Liver (tissue), 3 donors: ENCODE measurements around the gene ZNF296.

Experiments used
- CTCF ChIP-seq: fragments of 150-350 bp; IDR thresholded peaks from 2 replicates; pipeline ENCODE4 v1.5.1; 2017; ENCODE audit warnings: improper control_type of control experiment, low read depth, low read length; ENCODE audit not compliant: missing input control
- EGR1 ChIP-seq, 2 donors: IDR thresholded peaks; 2 replicates each; pipeline ENCODE4 v1.6.1; 2016 to 2018; ENCODE audit warnings: antibody characterized with exemption in 2 of 2, low read depth in 2 of 2
- FOXA1 ChIP-seq: IDR thresholded peaks from 2 replicates; pipeline ENCODE4 v1.6.1; 2016; ENCODE audit warnings: antibody characterized with exemption
- GABPA ChIP-seq, 2 donors: IDR thresholded peaks in 1 of 2; conservative IDR thresholded peaks in 1 of 2; 2 replicates each; pipeline ENCODE4 v1.6.1; 2016; ENCODE audit warnings: antibody characterized with exemption in 2 of 2, mild to moderate bottlenecking in 1 of 2, moderate library complexity in 1 of 2
- JUND ChIP-seq, 2 donors: IDR thresholded peaks; 2 replicates each; pipeline ENCODE4 v1.6.1; 2016; ENCODE audit warnings: antibody characterized with exemption in 2 of 2
- REST ChIP-seq: IDR thresholded peaks from 2 replicates; pipeline ENCODE4 v1.6.1; 2016; ENCODE audit warnings: antibody characterized with exemption, mild to moderate bottlenecking
- RXRA ChIP-seq, 2 donors: IDR thresholded peaks; 2 replicates each; pipeline ENCODE4 v1.6.1; 2017 to 2018; ENCODE audit warnings: antibody characterized with exemption in 2 of 2, mild to moderate bottlenecking in 1 of 2
- SP1 ChIP-seq: IDR thresholded peaks from 2 replicates; pipeline ENCODE4 v1.6.1; 2018; ENCODE audit warnings: antibody characterized with exemption, mild to moderate bottlenecking
- TAF1 ChIP-seq: conservative IDR thresholded peaks from 2 replicates; pipeline ENCODE4 v1.6.1; 2016; ENCODE audit warnings: antibody characterized with exemption, mild to moderate bottlenecking
- TF ChIP-seq, protein P1 (sequence below): IDR thresholded peaks from 2 replicates; pipeline ENCODE4 v1.6.1; 2016; ENCODE audit warnings: antibody characterized with exemption
- TF ChIP-seq, protein P2 (sequence below): IDR thresholded peaks from 2 replicates; pipeline ENCODE4 v1.6.1; 2016; ENCODE audit warnings: antibody characterized with exemption
- donor health status: healthy.
- donor health status: healthy.

DNA sequence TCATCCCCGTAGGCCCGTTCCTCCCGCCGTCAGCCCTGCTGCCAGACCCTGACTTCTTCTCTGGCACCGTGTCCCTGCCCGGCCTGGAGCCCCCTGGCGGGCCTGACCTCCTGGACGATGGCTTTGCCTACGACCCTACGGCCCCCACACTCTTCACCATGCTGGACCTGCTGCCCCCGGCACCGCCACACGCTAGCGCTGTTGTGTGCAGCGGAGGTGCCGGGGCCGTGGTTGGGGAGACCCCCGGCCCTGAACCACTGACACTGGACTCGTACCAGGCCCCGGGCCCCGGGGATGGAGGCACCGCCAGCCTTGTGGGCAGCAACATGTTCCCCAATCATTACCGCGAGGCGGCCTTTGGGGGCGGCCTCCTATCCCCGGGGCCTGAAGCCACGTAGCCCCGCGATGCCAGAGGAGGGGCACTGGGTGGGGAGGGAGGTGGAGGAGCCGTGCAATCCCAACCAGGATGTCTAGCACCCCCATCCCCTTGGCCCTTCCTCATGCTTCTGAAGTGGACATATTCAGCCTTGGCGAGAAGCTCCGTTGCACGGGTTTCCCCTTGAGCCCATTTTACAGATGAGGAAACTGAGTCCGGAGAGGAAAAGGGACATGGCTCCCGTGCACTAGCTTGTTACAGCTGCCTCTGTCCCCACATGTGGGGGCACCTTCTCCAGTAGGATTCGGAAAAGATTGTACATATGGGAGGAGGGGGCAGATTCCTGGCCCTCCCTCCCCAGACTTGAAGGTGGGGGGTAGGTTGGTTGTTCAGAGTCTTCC lies 38.7 kb downstream of the ZNF296 start:
- TF ChIP-seq SP1: no peak
- TF ChIP-seq, protein P1, sequence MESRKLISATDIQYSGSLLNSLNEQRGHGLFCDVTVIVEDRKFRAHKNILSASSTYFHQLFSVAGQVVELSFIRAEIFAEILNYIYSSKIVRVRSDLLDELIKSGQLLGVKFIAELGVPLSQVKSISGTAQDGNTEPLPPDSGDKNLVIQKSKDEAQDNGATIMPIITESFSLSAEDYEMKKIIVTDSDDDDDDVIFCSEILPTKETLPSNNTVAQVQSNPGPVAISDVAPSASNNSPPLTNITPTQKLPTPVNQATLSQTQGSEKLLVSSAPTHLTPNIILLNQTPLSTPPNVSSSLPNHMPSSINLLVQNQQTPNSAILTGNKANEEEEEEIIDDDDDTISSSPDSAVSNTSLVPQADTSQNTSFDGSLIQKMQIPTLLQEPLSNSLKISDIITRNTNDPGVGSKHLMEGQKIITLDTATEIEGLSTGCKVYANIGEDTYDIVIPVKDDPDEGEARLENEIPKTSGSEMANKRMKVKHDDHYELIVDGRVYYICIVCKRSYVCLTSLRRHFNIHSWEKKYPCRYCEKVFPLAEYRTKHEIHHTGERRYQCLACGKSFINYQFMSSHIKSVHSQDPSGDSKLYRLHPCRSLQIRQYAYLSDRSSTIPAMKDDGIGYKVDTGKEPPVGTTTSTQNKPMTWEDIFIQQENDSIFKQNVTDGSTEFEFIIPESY: no peak
- TF ChIP-seq, protein P2, sequence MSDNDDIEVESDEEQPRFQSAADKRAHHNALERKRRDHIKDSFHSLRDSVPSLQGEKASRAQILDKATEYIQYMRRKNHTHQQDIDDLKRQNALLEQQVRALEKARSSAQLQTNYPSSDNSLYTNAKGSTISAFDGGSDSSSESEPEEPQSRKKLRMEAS: no peak
- no peak for TF ChIP-seq CTCF
- TF ChIP-seq EGR1 (IDR thresholded peaks at IDR 0.05; ENCODE audit: low read depth in 2 of 2): no peak
- no peak for TF ChIP-seq RXRA (IDR thresholded peaks at IDR 0.05)
- no peak for TF ChIP-seq JUND (IDR thresholded peaks at IDR 0.05)
- no peak for TF ChIP-seq FOXA1
- no peak for TF ChIP-seq REST
- no peak for TF ChIP-seq TAF1
- no peak for TF ChIP-seq GABPA (IDR thresholded peaks at IDR 0.05 in 1 of 2, conservative IDR thresholded peaks at IDR 0.05 in 1 of 2)
